ENCODE results near the gene UFSP1.
"Not testable (repeated sequence)": the region's sequence is repeated elsewhere in the genome, so short reads cannot be mapped to it uniquely, and the experiment has no call there.

The UFSP1 gene

DNA sequence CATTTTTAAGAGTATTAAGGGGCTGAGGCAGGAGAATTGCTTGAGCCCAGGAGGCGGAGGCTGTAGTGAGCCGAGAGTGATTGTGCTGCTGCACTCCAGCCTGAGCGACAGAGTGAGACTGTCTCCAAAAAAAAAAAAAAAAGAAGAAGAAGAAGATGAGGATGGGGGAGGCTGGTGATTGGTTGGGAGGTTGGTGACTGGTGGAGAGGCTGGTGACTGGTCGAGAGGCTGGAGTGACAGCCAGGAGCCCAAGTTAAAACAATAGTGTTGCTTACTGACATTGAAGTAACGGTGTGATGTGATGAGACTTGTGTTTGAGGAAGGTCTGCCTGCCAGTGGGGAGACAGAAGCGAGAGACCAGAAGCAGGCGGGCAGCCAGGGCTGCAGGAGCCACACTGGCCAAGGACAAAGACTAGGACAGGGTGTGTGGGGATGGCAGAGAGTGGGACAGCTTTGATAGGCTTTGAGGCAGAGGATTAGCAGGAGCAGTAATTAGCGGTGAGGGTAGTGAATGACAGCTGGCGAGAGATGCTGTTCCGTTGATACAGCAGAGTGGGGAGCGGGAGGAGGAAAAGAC, 9.7 kb downstream of the UFSP1 start:
- no peak for DNase-seq

DNA sequence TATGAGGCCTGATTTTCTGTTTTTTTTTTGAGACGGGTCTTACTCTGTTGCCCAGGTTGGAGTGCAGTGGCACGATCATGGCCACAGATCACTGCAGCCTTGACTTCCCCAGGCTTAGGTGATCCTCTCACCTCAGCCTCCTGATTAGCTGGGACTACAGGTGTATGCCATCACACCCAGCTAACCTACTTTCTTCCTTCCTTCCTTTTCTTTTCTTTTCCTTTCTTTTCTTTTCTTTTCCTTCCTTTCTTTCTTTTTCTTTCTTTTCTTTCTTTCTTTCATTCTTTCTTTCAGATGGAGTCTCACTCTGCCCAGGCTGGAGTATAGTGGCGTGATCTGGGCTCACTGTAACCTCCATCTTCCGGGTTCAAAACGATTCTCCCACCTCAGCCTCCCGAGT, 10.8 kb downstream of the UFSP1 start:
- no peak for DNase-seq

DNA sequence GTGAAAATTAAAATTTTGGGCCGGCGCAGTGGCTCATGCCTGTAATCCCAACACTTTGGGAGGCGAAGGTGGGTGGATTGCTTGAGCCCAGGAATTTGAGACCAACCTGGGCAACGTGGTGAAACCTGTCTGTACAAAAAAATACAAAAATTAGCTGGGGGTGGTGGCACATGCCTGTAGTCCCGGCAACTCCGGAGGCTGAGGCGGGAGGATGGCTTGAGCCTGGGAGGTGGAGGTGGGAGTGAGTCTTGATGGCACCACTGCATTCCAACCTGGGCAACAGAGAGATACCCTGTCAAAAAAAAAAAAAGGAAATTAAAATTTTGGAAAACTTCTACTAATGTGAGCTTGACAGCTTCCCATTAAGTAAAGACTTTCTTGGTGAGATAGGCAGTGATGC, 11.5 kb downstream of the UFSP1 start:
- no peak for DNase-seq

DNA sequence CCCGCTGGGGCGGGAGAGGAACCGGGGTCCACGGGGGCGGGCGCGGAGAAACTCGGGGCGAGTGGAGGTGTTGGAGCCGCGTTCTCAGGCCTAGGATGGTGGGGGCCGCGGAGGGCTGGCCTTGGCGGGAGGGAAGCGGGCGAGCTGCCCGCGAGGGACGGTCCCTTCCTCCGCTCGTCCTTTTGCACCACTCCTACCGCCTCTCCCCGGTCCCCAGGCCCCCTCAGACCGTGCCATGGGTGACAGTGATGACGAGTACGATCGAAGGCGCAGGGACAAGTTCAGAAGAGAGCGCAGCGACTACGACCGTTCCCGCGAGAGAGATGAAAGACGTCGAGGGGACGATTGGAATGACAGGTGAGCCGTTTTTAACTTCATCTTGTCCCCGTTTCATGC, 14.2 kb downstream of the UFSP1 start:
- no peak for DNase-seq

DNA sequence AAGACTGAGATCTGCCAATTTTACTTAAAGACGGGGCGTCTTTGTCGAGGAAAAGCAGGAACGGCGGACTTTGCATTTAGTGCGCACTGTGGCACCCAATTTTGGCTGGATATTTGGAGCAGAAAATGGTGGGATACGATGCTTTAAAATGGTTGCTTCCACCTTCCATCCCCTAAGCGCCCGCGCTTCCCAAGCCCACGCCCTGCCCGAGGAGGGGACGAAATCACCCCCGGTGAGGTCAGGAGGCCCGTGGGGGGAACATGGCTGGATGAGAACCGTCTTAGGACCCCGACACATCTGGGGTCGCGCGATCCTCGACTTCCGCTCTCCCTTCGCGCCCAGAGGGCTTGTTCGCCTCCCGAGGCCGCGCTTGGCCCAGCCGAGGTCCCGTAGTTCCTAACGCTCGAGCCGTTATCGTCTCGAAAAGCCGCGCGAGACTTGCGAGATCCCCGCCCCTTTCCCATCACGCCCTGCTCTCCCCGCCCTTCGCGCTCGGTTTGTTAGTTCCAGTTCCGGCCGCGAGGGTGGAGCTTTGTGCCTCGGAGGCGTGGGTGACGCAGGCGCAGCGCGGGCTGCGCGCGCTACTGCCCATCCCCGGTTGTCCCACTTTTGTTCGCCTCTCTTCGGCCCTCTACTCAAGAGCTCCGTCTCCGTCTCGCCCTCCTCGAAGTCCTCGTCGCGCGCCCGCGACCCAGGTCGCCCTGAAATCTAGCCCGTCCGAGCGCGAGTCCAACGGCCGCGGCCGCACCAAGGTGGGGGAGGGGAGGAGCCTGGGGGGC, 14.7 kb downstream of the UFSP1 start, which contains the start of gene SRRT:
TSS of gene SRRT (plus strand) at position 527 of the 779 bp plus-strand sequence. CDS start 488 bp downstream, outside the sequence.
- peak; percentile 94 for DNase-seq

DNA sequence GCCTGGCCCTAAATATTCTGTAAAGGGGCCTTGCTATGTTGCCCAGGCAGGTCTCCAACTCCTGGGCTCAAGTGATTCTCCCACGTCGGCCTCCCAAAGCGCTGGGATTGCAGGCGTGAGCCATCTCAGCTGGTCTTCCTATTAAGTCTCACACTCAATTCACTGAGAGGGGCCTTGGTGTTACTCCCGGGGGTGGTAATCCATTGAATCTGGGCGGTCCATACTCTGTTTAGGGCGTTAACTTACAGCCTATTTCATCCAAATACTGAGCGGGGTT, 15.3 kb downstream of the UFSP1 start:
- DNase-seq: no peak

DNA sequence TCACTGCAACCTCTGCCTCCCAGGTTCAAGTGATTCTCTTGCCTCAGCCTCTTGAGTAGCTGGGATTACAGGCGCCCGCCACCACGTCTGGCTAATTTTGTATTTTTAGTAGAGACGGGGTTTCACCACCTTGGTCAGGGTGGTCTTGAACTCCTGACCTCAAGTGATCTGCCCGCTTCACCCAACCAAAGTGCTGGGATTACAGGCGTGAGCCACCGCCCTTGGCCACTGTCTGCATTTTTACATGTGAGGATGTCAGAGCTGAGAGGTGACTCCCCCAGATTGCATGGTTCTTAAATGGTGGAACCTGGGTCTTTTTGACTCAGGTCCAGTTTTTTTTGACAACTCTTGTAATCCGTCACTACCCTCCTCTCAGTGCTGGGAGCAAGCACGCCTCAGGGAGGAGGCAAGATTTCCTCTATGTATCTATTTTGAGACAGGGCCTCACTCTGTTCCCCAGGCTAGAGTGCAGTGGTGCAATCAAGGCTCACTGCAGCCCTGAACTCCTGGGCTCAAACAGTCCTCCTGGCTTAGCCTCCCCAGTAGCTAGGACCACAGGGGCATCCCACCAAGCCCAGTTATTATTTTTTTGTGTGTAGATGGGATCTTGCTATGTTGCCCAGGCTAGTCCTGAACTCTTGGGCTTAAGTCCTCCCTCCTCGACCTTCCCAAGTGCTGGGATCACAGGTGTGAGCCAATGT, 15.8 kb downstream of the UFSP1 start:
- DNase-seq: no peak

DNA sequence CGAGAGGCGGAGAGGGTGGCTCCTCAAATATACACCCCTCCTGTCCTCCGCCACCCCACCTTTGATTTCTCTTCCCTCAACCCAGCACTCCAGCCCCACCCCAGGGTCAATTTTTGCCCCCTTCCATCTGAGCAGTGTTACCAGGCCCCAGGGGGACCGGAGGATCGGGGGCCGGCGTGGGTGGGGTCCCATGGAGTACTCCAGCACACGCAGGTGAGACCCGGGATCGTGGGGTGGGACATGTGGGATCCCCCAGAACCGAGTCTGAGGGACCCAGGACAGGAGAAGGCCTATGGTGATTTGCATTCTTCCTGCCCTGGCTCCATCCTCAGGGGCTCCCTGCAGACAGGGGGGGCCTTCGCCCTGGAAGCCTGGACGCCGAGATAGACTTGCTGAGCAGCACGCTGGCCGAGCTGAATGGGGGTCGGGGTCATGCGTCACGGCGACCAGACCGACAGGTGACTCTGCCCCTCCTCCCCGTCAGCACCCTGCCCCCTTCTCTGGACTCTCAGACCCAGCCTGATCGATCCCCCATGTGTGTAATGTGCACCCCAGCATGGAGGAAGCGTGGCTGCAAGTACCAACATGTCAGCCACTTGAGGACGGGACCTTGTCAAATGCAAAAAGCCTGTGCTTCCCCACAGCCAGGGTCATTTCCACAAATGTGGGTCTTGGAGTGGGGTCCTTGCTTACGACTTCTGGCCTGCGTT, 21.6 kb downstream of the UFSP1 start:
- no peak for DNase-seq

DNA sequence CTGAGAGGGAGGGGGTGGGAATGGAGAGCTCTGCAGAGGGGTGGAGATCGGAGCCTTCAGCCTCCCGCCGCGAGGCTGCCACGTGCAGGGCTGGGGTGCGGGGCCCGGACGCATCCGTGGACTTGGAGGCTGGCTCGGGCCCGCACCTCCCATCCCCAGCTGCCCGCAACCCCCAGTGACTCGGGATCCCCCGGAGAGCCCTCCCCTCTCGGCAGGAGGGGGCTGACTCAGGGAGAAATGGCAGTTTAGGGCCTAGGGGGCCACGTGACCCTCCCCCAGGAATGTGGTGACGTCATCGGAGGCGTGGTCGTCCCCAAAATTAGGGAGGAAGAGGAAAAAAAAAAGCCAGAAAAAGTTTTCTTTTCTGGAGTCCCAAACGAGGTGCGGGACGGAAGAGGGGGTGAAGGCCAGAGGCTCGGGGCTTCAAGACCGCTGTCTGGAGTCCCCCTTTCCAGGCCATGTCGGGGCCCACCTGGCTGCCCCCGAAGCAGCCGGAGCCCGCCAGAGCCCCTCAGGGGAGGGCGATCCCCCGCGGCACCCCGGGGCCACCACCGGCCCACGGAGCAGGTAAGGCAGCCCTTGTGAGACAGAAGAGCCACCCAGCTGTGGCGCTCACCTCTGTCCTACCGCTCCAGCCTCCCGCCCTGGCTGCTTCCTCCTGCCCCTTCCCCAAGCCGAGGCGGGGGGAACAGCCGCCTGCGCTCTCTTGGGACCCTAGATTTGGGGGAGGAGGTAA, 22.3 kb downstream of the UFSP1 start, which contains the start of gene TRIP6:
TSS of gene TRIP6 (plus strand) at position 348 of the 736 bp plus-strand sequence. CDS start at position 459, 111 bp downstream.
- DNase-seq: peak; percentile 97

DNA sequence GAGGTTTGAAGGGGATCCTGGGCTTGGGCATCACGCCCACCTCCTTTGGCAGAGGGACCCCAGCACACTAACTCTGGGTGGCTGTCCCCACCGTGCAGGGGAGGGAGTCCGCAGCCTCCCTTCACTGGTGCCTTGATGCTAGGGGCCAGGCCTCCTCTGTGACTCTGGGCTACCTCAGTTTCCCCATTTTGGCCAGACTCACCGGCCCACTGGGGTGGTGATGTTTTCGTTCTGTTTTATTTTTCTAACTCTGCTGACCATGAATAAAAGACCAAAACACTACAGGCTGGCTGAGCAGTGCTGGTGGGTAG, 22.8 kb downstream of the UFSP1 start:
- no peak for DNase-seq

DNA sequence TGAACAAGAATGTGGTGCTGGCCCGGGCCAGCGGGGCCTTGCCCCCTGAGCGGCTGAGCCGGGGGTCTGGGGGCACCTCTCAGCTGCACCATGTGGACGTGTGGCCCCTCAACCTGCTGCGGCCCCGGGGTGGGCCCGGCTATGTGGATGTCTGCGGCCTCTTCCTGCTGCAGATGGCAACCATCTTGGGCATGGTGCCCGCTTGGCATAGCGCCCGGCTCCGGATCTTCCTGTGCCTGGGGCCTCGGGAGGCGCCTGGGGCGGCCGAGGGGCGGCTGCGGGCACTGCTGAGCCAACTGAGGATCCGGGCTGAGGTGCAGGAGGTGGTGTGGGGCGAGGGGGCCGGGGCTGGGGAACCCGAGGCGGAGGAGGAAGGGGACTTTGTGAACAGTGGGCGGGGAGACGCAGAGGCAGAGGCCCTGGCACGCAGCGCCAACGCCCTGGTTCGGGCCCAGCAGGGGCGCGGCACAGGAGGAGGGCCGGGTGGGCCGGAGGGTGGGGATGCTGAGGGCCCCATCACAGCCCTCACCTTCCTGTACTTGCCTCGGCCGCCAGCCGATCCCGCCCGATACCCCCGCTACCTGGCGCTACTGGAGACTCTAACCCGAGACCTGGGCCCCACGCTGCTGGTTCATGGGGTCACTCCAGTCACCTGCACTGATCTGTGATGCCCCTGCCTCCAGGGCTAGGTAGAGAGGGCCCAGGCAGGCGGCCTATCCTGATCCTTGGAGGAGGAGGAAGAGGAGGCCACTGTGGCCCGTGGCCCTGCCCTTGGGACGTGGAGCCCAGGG, 23.4 kb downstream of the UFSP1 start:
- DNase-seq: peak; percentile 94

DNA sequence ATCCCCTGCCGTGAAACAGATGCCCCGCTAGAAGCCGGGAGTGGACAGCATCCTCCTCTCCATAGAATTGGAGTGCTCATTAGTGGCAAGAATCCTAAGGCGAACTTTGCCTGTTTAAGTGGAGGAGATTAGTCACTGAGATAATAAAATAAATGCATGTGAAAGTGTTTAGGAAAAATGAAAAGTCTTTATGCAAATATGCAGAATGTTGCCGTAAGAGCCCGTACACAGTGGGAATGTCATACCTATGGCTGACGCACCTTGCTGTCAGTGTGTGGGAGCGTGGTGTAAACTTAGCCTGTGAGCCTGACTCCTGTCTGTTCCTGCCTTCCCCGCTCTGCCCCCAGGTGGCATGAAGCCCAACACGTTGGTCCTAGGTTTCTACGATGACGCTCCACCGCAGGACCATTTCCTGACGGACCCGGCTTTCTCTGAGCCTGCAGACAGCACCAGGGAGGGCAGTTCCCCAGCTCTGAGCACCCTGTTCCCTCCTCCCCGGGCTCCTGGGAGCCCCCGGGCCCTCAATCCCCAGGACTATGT, 24.1 kb downstream of the UFSP1 start:
- peak; percentile 98 for DNase-seq

DNA sequence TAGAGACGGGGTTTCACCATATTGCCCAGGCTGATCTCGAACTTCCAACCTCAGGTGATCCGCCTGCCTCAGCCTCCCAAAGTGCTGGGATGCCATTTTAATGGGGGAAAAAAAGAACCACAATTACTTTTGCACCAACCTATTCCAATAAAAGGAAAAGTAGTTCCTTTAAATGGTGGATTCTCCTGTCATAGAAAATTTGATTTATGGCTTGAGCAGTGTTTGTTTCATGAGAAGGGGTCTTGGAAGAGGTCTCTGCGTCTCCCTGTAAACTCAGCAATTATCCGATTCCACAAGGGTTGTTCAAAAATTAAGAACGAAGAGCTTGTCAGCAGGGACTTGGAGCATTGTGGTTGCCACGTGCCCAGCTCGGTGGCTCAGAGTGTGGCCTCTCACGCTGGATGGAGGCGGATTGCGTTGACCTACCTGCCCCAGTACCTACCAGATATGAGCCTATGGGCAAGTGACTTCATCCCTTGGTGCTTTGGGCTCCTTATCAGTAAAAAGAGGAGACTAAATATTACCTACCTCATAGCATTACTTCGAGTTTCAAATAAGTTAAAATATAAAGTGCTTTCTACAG, 25.2 kb downstream of the UFSP1 start:
- no peak for DNase-seq

DNA sequence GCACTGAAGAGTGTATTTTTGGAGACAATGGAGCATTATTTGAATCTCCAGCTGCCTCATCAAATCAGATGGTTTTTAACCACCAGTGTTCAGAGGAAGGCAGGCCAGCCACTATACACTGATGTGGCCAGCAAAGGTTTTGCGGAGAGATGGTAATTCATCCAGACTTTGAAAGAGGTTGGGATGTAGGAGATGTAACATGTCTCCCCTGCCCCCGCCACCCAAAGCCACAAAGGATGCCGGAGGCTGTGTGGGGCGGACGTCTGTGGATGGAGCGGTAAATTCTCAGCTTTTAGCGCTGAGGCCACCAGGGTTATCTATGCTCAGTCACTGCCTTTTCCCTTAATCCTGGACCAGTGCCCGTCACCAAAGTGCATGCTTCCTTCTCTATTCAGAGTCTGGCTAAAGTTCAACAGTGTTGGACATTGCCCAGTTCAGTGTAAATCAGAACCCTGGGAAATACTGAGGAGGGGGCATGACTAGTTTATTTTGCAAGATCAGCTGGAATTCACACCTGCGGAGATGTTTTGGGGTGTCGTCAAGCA, 26.0 kb downstream of the UFSP1 start:
- DNase-seq: no peak

DNA sequence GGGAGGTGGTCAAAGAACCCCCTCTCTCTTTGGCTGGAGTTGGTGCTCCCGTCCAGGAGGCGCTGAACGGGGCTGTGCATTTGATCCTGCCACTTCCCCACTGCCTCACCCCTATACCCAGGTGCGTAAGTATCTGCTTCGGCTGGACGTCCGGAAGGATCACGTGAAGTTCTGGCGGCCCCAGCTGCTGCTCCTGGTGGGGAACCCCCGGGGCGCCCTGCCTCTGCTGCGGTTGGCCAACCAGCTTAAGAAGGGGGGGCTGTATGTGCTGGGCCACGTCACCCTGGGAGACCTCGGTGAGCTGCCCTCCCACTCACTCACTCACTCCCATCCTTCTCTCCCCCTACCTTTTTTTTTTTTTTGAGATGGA, 27.9 kb downstream of the UFSP1 start:
- no peak for DNase-seq

DNA sequence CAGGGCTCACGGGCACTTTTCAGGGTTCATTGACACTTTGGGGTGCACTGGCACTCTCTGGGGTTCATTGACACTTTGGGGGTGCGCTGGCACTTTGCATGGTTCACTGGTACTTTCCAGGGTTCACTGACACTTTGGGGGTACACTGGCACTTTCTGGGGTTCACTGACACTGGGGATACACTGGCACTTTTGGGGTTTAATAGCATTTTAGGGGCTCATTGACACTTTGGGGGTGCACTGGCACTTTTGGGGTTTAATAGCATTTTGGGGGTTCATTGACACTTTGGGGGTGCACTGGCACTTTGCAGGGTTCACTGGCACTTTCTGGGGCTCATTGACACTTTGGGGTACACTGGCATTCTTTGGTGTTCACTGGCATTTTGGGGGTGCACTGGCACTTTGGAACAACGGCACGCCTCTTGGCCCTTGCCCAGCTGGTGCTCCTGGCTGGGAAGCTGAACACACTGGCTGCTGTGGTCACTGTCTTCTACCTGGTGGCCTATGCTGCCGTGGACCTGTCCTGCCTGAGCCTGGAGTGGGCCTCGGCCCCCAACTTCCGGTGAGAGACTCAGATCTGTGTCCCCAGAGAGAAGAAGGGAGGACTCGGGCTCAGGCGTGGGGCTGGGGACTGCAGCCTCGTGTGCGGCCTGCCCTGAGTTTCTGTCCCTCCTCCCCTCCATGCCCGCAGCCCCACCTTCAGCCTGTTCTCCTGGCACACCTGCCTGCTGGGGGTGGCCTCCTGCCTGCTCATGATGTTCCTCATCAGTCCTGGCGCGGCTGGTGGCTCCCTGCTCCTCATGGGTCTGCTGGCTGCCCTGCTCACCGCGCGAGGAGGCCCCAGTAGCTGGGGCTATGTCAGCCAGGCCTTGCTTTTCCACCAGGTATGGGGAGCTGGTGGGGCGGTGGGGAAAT, 28.6 kb downstream of the UFSP1 start:
- no peak for DNase-seq

DNA sequence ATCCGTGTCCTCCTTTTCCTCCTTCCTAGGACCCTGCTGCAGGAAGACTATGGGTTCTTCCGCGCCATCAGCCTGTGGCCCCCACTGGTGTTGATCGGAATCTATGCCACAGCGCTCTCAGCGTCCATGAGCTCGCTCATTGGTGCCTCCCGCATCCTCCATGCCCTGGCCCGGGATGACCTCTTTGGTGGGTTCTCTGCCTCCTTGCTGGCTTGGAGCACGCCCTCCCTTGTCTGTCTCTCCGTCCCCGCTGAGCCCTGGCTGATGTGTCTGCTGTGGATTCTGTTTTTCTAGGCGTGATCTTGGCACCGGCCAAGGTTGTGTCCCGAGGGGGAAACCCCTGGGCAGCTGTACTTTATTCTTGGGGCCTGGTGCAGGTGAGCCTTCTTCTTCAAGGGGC, 29.7 kb downstream of the UFSP1 start:
- no peak for DNase-seq

DNA sequence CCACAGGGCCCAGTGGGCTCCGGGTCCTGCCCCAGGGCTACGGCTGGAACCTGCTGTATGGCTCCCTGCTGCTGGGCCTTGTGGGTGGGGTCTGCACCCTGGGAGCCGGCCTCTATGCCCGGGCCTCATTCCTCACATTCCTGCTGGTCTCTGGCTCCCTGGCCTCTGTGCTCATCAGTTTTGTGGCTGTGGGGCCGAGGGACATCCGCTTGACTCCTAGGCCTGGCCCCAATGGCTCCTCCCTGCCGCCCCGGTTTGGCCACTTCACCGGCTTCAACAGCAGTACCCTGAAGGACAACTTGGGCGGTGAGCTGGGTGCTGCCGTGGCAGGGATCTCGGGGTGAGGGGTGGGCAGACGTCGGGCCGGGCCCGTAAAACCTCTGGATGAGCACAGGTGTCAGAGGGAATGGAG, 32.6 kb downstream of the UFSP1 start:
- no peak for DNase-seq

DNA sequence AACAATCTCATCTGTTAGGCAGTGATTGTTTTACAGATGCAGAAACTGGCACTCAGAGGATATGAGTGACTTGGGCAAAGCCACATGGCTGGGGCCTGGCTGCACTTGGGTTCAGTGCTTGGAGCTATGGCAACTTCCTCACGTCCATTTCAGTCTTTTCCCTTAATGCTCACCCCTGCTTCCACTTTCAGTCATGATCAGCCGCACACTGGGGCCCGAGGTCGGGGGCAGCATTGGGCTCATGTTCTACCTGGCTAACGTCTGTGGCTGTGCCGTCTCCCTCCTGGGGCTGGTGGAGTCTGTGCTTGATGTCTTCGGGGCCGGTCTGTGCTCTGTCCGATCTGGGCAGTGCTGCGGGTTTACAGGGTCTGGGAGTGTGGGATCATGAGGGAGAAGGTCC, 34.0 kb downstream of the UFSP1 start:
- DNase-seq: no peak

DNA sequence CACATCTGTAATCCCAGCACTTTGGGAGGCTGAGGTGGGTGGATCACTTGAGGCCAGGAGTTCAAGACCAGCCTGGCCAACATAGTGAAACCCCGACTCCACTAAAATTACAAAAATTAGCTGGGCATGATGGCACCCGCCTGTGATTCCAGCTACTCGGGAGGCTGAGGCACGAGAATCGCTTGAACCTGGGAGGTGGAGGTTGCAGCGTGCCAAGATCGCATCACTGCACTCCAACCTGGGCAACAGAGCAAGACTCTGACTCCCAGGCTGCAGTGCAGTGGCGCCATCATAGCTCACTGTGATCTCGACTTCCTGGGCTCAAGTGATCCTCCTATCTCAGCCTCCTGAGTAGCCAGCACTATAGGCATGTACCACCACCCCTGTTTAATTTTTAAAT, 34.6 kb downstream of the UFSP1 start:
- DNase-seq: not testable (repeated sequence)
